SK-N-DZ (cell line): Measurements from ENCODE around the gene TMEM53.

ENCODE experiments used
- DNase-seq: peaks from one replicate; pipeline ENCODE4 v3.0.0-alpha.2; 2015; ENCODE audit warnings: low spot score
- small RNA-seq, 2 experiments: library from RNA; depleted of rRNA; stranded (forward); fragments of <200 nt; gene quantifications; one replicate each; pipeline ENCODE3, GENCODE V24; 2014

Gene TMEM53

GRCh38 chr1:44604157-44604955, 69.9 kb downstream of the TMEM53 start:
- DNase-seq, result no peak

- DNase-seq, result no peak
Observed at GRCh38 chr1:44603718-44604117, 70.6 kb downstream of the TMEM53 start.

Small RNAs within 50 kb of the gene (small RNA-seq; reads per million reads assigned to genes)
- 191 to 581 reads per million in 2 experiments for gene RNU5F-1
